GM21423 (cell line): Measurements from ENCODE around the gene CFHR5.
"Not testable (repeated sequence)": the region's sequence is repeated elsewhere in the genome, so short reads cannot be mapped to it uniquely, and the experiment has no call there.

Source experiments
- ATAC-seq: cut with Tn5 transposase; IDR thresholded peaks from one replicate; pipeline ENCODE4 v1.9.1; 2021; ENCODE audit warnings: mild to moderate bottlenecking, moderate library complexity; ENCODE audit not compliant: unreplicated experiment

Gene CFHR5

GRCh38 chr1:197017558-197018146 is 40.3 kb downstream of the CFHR5 start:
- ATAC-seq: no peak

DNA sequence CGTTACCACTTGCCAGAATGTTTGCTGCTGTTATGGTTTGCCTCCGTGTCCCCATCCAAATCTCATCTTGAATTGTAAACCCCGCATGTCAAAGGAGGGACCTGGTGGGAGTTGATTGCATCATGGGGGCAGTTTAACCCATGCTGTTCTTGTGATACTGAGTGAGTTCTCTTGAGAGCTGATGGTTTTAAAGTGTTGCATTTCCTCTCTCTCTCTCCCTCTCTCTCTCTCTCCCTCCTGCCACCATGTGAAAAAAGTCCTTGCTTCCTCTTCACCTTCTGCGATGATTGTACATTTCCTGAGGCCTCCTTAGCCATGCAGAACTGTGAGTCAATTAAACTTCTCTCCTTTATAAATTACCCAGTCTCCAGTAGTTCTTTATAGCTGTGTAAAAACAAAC is 44.4 kb downstream of the CFHR5 start:
- ATAC-seq: no peak

DNA sequence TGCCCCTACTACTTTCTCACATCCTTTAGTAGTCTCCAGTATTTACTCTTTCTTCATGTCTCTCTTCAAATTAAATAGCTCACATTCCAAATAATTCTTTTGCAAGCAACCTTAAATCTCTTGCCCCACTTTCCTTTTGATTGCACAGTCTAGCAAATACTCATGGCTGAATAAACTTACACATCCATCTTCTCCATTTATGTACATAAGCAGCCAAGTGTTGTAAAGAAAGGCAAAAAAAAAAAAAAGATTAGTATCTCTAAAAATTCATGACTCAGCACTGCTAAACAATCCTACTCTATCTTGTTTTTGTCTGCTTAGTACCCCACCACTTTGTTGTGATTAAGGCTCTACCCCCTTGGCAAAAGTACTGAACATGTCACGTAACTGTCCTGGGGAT is 47.1 kb downstream of the CFHR5 start:
- no peak for ATAC-seq

GRCh38 chr1:197027359-197027758 is 50.0 kb downstream of the CFHR5 start:
- ATAC-seq: no peak

DNA sequence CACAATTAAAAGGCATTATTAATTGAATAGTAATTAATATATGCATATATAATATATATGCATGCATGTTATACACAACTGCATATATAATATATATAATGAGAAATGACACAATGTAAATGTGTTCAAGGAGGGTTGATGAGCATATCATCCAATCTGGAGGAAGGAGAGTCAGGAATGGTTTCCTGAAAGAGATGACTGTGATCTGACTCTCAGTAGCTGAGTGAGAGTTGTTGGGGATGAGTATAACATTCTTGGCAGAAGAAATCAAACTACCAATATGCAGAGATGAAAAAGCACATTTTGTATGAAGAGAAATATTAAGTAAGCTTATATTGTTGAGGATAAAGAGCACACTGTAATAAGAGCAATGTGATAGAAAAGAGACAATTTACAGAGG is 52.4 kb downstream of the CFHR5 start:
- ATAC-seq: no peak

DNA sequence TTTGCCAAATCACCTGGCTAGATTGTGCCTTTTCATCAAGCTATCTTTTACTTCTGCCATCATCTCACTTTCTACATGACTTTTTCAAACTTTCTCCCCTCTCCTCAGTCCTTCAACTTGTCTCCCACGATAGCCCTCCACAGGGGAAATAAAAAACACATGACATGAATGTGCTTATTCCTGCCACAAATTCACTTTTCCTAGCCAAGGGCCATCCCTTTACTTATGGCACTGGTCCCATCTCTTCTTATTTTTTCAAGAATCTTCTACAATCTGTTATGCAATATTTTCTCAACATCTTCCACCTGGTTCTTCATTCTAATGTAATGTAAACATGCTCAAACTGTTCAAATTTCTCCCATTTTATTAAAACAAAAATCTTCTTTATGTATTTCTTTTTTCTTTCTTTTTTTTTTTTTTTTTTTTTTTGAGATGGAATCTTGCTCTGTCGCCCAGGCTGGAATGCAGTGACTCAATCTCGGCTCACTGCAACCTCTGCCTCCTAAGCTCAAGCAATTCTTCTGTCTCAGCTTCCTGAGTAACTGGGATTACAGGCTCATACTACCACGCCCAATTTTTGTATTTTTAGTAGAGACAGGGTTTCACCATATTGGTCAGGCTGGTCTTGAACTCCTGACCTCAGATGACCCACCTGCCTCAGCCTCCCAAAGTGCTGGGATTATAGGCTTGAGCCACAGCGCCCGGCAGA is 57.4 kb downstream of the CFHR5 start:
- not testable (repeated sequence) for ATAC-seq

DNA sequence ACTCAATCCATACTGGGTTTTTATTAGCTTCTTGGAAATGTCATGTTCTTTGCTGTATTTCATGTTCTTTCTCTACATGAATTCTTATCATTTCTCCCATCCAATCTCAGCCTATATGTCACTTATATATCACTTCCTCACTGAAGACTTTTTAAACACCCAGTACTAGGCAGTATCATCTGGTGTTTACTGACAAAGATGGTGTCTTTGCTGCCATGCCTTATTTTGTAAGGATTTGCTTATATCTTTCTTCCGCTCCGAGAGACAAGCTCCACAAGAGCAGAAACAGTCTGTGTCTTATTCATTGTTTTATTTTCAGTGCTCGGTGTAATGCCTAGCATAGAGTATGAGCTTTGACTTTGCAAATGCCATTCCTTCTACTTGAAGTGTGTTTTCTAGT is 59.5 kb downstream of the CFHR5 start:
- no peak for ATAC-seq

DNA sequence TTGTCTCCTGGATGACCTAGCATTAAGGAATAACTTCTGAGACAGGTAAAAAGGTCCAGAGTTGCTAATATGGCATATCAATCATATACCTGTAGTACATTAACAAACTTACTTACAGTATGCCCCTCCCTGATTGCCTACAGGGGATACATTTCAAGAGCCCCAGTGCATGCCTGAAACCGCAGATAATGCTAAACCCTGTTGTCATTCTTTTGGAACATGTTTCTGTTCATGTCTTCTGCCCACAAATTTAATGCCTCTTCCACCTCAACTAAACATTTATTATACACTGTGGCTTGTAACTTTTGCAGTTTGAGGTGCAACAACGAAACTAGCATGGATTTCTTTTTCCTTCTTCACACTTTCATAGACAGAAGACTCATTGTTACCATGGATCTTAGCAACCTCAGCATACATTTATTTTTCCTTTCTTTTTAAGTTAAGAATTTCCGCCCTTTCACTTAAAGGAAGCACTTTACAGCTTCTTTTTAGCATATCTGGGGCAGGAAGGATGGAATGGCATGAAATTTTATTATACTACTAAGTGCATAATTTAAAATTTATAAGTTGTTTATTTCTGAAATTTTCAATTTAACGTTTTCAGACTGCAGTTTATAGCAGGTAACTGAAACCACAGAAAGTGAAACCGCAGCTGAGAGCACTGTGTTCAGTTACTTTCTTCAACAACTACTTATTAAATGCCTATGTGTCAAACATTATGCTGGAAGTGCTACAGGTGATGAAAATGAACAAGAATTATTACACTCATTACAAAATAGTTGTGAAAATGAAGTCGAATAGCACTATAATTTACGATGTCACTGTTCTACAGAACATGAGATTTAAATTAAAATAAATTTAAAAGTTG is 64.4 kb downstream of the CFHR5 start:
- no peak for ATAC-seq

DNA sequence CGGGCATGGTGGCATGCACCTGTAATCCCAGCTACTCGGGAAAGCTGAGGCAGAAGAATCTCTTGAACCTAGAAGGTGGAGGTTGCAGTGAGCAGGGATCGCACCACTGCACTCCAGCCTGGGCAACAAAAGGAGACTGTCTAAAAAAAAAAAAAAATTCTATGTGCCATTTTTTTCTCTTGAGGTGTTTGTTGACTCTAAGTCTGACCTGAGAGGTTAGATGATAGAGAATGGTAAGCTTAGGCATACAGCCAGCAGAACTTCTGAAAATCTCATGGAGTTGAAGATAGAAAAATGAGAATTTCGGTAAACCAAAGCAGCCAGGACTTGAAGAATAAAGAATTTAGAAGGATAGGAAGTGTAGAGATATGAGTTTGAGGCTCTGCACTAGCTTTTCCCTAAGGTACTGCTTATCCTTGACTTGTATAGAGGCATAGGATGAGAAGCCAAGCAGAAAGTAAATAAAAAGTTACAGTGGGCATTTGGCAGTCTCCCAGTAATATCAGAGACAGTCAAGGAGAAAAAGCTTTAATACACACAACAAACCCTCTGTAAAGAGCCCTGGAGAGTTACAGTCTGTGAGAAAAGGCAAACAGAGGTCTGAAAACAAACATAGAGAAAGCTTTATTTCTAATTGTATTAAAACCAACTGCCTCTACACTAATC is 65.5 kb downstream of the CFHR5 start:
- no peak for ATAC-seq

DNA sequence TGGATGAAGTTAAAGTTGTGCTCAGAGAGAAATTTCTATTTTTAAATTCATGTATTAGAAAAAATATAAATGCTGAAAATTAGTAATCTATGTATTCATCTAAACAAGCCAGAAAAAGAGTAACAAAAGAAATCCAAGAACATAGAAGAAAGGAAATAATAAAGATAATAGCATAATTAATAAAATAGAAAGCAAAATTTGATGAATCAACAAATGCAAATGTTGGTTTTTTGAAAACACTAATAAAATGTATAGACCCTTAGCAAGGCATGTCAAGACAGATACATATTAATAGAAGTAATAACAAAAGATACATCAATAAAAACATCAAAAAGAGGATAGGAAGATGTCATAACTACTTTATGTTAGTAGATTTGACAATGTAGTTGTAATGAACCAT is 71.7 kb downstream of the CFHR5 start:
- no peak for ATAC-seq
